Measurements from ENCODE around the gene TFF3.

TFF3 gene

GRCh38 chr21:42305707-42306147 is 9.5 kb downstream of the TFF3 start:
- H3K27ac ChIP-seq: no peak overlapping the region
- H3K36me3 ChIP-seq: no peaks in the 10 kb centered on the region
- no peaks in the 10 kb centered on the region for H3K9me3 ChIP-seq
- TF ChIP-seq CTCF (IDR thresholded peaks at IDR 0.05): no peak
- H3K4me1 ChIP-seq (ENCODE audit: control insufficient read depth in 1 of 2, insufficient read depth in 1 of 2, low read depth in 1 of 2, low read length in 1 of 2): peaks cover 38 to 46% of the 10 kb centered on the region in 2 experiments
- no peak overlapping the region for H3K4me3 ChIP-seq (ENCODE audit: low read depth in 1 of 2, low read length in 1 of 2)
- H3K27me3 ChIP-seq: no peaks in the 10 kb centered on the region

- Histone ChIP-seq H3K9me3 (no peaks in the 10 kb centered on the region), H3K27me3 (no peaks in the 10 kb centered on the region), H3K4me3 (ENCODE audit: low read depth in 1 of 2, low read length in 1 of 2) (no peak overlapping the region), H3K27ac (no peak overlapping the region), H3K36me3 (no peaks in the 10 kb centered on the region), H3K4me1 (ENCODE audit: control insufficient read depth in 1 of 2, insufficient read depth in 1 of 2, low read depth in 1 of 2, low read length in 1 of 2) (peaks cover 32 to 40% of the 10 kb centered on the region in 2 experiments)
- TF ChIP-seq CTCF (IDR thresholded peaks at IDR 0.05): no peak
Observed at GRCh38 chr21:42304556-42305454, 10.4 kb downstream of the TFF3 start.

- no peak for TF ChIP-seq CTCF (IDR thresholded peaks at IDR 0.05)
- no peaks in the 10 kb centered on the region for H3K9me3 ChIP-seq
- no peak overlapping the region for H3K27ac ChIP-seq
- peaks cover under 1% of the 10 kb centered on the region for H3K36me3 ChIP-seq
- H3K27me3 ChIP-seq: no peaks in the 10 kb centered on the region
- H3K4me3 ChIP-seq (ENCODE audit: low read depth in 1 of 2, low read length in 1 of 2): no peak overlapping the region
- H3K4me1 ChIP-seq (ENCODE audit: control insufficient read depth in 1 of 2, insufficient read depth in 1 of 2, low read depth in 1 of 2, low read length in 1 of 2): peaks cover 26 to 34% of the 10 kb centered on the region in 2 experiments
Observed at GRCh38 chr21:42303443-42303842, 11.8 kb downstream of the TFF3 start.

- Histone ChIP-seq H3K9me3 (no peaks in the 10 kb centered on the region), H3K4me3 (ENCODE audit: low read depth in 1 of 2, low read length in 1 of 2) (no peak overlapping the region), H3K27me3 (no peaks in the 10 kb centered on the region), H3K27ac (no peak overlapping the region), H3K4me1 (ENCODE audit: control insufficient read depth in 1 of 2, insufficient read depth in 1 of 2, low read depth in 1 of 2, low read length in 1 of 2) (peaks cover 24 to 30% of the 10 kb centered on the region in 2 experiments), H3K36me3 (peaks cover 4% of the 10 kb centered on the region)
- no peak for TF ChIP-seq CTCF (IDR thresholded peaks at IDR 0.05)
Observed at GRCh38 chr21:42302794-42303193, 12.4 kb downstream of the TFF3 start.

- TF ChIP-seq CTCF (IDR thresholded peaks at IDR 0.05): no peak
- H3K4me3 ChIP-seq (ENCODE audit: low read depth in 1 of 2, low read length in 1 of 2): no peak overlapping the region
- no peaks in the 10 kb centered on the region for H3K27me3 ChIP-seq
- no peak overlapping the region for H3K27ac ChIP-seq
- H3K9me3 ChIP-seq: no peaks in the 10 kb centered on the region
- H3K36me3 ChIP-seq: peaks cover 9% of the 10 kb centered on the region
- peaks cover 24 to 30% of the 10 kb centered on the region in 2 experiments for H3K4me1 ChIP-seq (ENCODE audit: control insufficient read depth in 1 of 2, insufficient read depth in 1 of 2, low read depth in 1 of 2, low read length in 1 of 2)
Observed at GRCh38 chr21:42302076-42302650, 13.0 kb downstream of the TFF3 start.
